ENCODE results near the gene SLC12A8. TPM values are rescaled to one million over a fixed set of nuclear protein-coding genes. Genes with fewer than 3 reads are reported as not detected.

Gene SLC12A8
- total RNA-seq, 3 donors from 2014 or later, result 8.0 to 19.3 (median 13.6) TPM

- H3K9me3 ChIP-seq, result no peaks in the 10 kb centered on the region
- DNase-seq, result no peak
- H3K4me3 ChIP-seq, result no peak overlapping the region
- intact Hi-C loops (cut with DNase I, micrococcal nuclease), result no loop called here
- no peak for ATAC-seq
- TF ChIP-seq CTCF (IDR thresholded peaks at IDR 0.05), result no peak
- no peaks in the 10 kb centered on the region for H3K36me3 ChIP-seq (ENCODE audit: low read depth)
- H3K4me1 ChIP-seq (ENCODE audit: low read depth), result no peaks in the 10 kb centered on the region
These were observed 105.2 kb downstream of the SLC12A8 start for GRCh38 chr3:125107363-125107762.

GRCh38 chr3:125105116-125105515 is 107.4 kb downstream of the SLC12A8 start:
- TF ChIP-seq CTCF (IDR thresholded peaks at IDR 0.05), result no peak
- no peaks in the 10 kb centered on the region for H3K4me1 ChIP-seq (ENCODE audit: low read depth)
- intact Hi-C loops (cut with DNase I, micrococcal nuclease), result no loop called here
- no peak overlapping the region for H3K4me3 ChIP-seq
- H3K9me3 ChIP-seq, result no peaks in the 10 kb centered on the region
- no peak for DNase-seq
- ATAC-seq, result no peak
- H3K36me3 ChIP-seq (ENCODE audit: low read depth), result no peaks in the 10 kb centered on the region

GRCh38 chr3:125104639-125105038 is 107.9 kb downstream of the SLC12A8 start:
- no peak for ATAC-seq
- Histone ChIP-seq H3K9me3 (no peaks in the 10 kb centered on the region), H3K4me1 (ENCODE audit: low read depth) (no peaks in the 10 kb centered on the region), H3K36me3 (ENCODE audit: low read depth) (no peaks in the 10 kb centered on the region), H3K4me3 (no peak overlapping the region)
- no peak for DNase-seq
- intact Hi-C loops (cut with DNase I, micrococcal nuclease), result no loop called here
- no peak for TF ChIP-seq CTCF (IDR thresholded peaks at IDR 0.05)

- no peak for DNase-seq
- no peak overlapping the region for H3K4me3 ChIP-seq
- TF ChIP-seq CTCF (IDR thresholded peaks at IDR 0.05), result no peak
- H3K9me3 ChIP-seq, result no peaks in the 10 kb centered on the region
- H3K4me1 ChIP-seq (ENCODE audit: low read depth), result no peaks in the 10 kb centered on the region
- intact Hi-C loops (cut with DNase I, micrococcal nuclease), result no loop called here
- no peak for ATAC-seq
- H3K36me3 ChIP-seq (ENCODE audit: low read depth), result no peaks in the 10 kb centered on the region
These were observed 109.1 kb downstream of the SLC12A8 start for GRCh38 chr3:125103406-125103805.

GRCh38 chr3:125102470-125102869 is 110.1 kb downstream of the SLC12A8 start:
- no peak for DNase-seq
- no peaks in the 10 kb centered on the region for H3K9me3 ChIP-seq
- no peak for TF ChIP-seq CTCF (IDR thresholded peaks at IDR 0.05)
- intact Hi-C loops (cut with DNase I, micrococcal nuclease), result no loop called here
- no peak overlapping the region for H3K4me3 ChIP-seq
- no peaks in the 10 kb centered on the region for H3K4me1 ChIP-seq (ENCODE audit: low read depth)
- H3K36me3 ChIP-seq (ENCODE audit: low read depth), result no peaks in the 10 kb centered on the region
- ATAC-seq, result no peak

- no peak for TF ChIP-seq CTCF (IDR thresholded peaks at IDR 0.05)
- H3K36me3 ChIP-seq (ENCODE audit: low read depth), result no peaks in the 10 kb centered on the region
- no peak overlapping the region for H3K4me3 ChIP-seq
- DNase-seq (no peak), ATAC-seq (no peak)
- H3K9me3 ChIP-seq, result no peaks in the 10 kb centered on the region
- H3K4me1 ChIP-seq (ENCODE audit: low read depth), result no peaks in the 10 kb centered on the region
- intact Hi-C loops (cut with DNase I, micrococcal nuclease), result no loop called here
These were observed 113.8 kb downstream of the SLC12A8 start for GRCh38 chr3:125098611-125099291.

Measured in mucosa of descending colon (tissue), 3 donors.